ENCODE measurements around the gene FARP2. TPM values are rescaled to one million over a fixed set of nuclear protein-coding genes. Genes with fewer than 3 reads are reported as not detected.

The FARP2 gene
- total RNA-seq, 6 experiments from 2014 or later: 13.3 to 41.3 (median 28.7) TPM

- WGBS (ENCODE audit: insufficient coverage, low coverage, low lambda C conversion rate, missing lambda C conversion rate): 79% methylated on average over 5 of the region's 5 CpGs
- TF ChIP-seq CTCF (IDR thresholded peaks at IDR 0.05) (no peak), POLR2A (IDR thresholded peaks at IDR 0.05) (no peak)
- no peak for DNase-seq
- peaks cover 0 to 14% (median 4%) of the 10 kb centered on the region in 4 donors for H3K36me3 ChIP-seq
- H3K9me3 ChIP-seq: no peaks in the 10 kb centered on the region
- intact Hi-C loops (cut with DNase I): no loop called here
- peaks cover 0 to 33% (median 10%) of the 10 kb centered on the region in 4 donors for H3K4me1 ChIP-seq
- no peak overlapping the region for H3K4me3 ChIP-seq
- no peaks in the 10 kb centered on the region for H3K27me3 ChIP-seq
- H3K27ac ChIP-seq: no peak overlapping the region
- ATAC-seq: no peak
Observed at GRCh38 chr2:241323778-241324177, 32.3 kb upstream of the FARP2 start.

DNA sequence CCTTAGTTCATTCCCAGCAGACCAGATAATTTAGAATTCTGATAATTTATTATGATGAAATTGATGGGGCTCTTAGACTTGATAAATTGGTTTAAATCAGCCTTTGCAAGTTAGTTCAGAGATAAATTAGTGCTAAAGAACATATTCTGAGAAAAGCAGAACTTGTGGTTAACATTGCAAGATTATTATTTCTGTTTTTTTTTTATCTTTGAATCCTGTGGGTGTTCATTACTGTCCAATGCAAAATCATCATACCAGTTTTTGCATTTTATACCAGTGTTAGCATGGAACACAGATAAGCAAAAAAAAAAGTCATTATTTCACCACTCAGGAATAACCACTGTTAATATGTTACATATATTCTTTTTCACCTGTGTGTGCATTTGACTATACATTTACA lies 31.3 kb upstream of the FARP2 start:
- Histone ChIP-seq H3K27ac (no peak overlapping the region), H3K27me3 (no peaks in the 10 kb centered on the region), H3K36me3 (peaks cover 0 to 20% (median 4%) of the 10 kb centered on the region in 4 donors), H3K9me3 (no peaks in the 10 kb centered on the region), H3K4me1 (peaks cover 0 to 23% (median 8%) of the 10 kb centered on the region in 4 donors), H3K4me3 (no peak overlapping the region)
- ATAC-seq (no peak), DNase-seq (no peak)
- intact Hi-C loops (cut with DNase I): no loop called here
- TF ChIP-seq POLR2A (IDR thresholded peaks at IDR 0.05) (no peak), CTCF (IDR thresholded peaks at IDR 0.05) (no peak)

DNA sequence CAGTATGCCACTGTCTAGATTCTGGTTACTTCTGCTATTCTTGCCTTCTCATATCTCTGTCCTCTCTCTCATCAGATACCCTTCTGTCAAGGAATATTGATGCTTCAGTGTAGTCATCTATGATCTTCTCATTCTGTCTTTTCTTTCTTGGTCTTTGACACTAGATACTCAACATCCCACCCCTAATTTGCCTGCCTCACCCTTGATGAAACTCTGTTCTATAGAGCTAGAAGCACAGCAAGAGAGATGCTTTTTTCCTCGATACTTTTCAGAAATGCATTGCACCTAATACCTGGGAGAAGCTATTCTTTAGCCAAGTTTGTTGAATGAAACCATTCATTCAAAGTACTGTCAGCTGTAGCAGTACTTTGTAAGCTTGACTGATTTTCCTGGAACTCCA lies 30.8 kb upstream of the FARP2 start:
- WGBS (ENCODE audit: insufficient coverage, low coverage, low lambda C conversion rate, missing lambda C conversion rate): 100% methylated on average over 1 of the region's 1 CpG
- no peak for TF ChIP-seq CTCF (IDR thresholded peaks at IDR 0.05)
- TF ChIP-seq POLR2A (IDR thresholded peaks at IDR 0.05): no peak
- Histone ChIP-seq H3K9me3 (no peaks in the 10 kb centered on the region), H3K27ac (no peak overlapping the region), H3K27me3 (no peaks in the 10 kb centered on the region), H3K4me1 (peaks cover 0 to 18% (median 6%) of the 10 kb centered on the region in 4 donors), H3K4me3 (no peak overlapping the region), H3K36me3 (peaks cover 0 to 20% (median 4%) of the 10 kb centered on the region in 4 donors)
- intact Hi-C loops (cut with DNase I): no loop called here
- DNase-seq (no peak), ATAC-seq (no peak)

- TF ChIP-seq POLR2A (IDR thresholded peaks at IDR 0.05) (no peak), CTCF (IDR thresholded peaks at IDR 0.05) (no peak)
- no peak overlapping the region for H3K4me3 ChIP-seq
- no peaks in the 10 kb centered on the region for H3K9me3 ChIP-seq
- 89% methylated on average over 11 of the region's 11 CpGs for WGBS (ENCODE audit: insufficient coverage, low coverage, low lambda C conversion rate, missing lambda C conversion rate)
- H3K36me3 ChIP-seq: peaks cover 0 to 29% (median 4%) of the 10 kb centered on the region in 4 donors
- no peak overlapping the region for H3K27ac ChIP-seq
- H3K4me1 ChIP-seq: no peaks in the 10 kb centered on the region
- DNase-seq: no peak
- no peaks in the 10 kb centered on the region for H3K27me3 ChIP-seq
- intact Hi-C loops (cut with DNase I): no loop called here
- ATAC-seq: no peak
Observed at GRCh38 chr2:241329669-241330615, 26.1 kb upstream of the FARP2 start.

Measured in right lobe of liver (tissue), 6 donors.